HCT116 (cell line): Measurements from ENCODE around the gene IMMP2L. TPM values are rescaled to one million over a fixed set of nuclear protein-coding genes. Genes with fewer than 3 reads are reported as not detected.

ENCODE experiments used
- ATAC-seq: fragments of 200-7000 bp; cut with Tn5 transposase; 2 replicates; pipeline ENCODE4 v1.9.1; 2020; ENCODE audit warnings: mild to moderate bottlenecking, moderate library complexity
- BruUV-seq: library from RNA; stranded (reverse); fragments of 400-500 nt; replicated peaks from 2 replicates; lab custom pipeline; 2021; lab: Mats Ljungman, UMichigan
- CTCF ChIA-PET: fragments of 300-600 bp; sonication (Branson Sonifier 250); formaldehyde crosslinking; loops from one replicate; lab custom pipeline; 2021; ENCODE audit warnings: antibody characterized with exemption; lab: Charles Lee
- POLR2A ChIA-PET: fragments of 300-600, 350-600 bp; sonication (Branson Sonifier 250); formaldehyde crosslinking; loops from one replicate; lab custom pipeline; 2021; ENCODE audit warnings: antibody characterized with exemption; lab: Charles Lee
- RAD21 ChIA-PET, 2 experiments: fragments of 300-600 bp; sonication (Branson Sonifier 250); formaldehyde crosslinking; loops; one replicate each; lab custom pipeline; 2023; ENCODE audit warnings: low total read pairs in 2 of 2; ENCODE audit not compliant: uncharacterized antibody in 2 of 2, unreplicated experiment in 2 of 2, low non-redundant PET in 1 of 2; lab: Charles Lee
- DNase-seq: peaks from one replicate; pipeline ENCODE4 v3.0.0-alpha.2; 2010; ENCODE audit warnings: low read depth, low spot score
- H2AFZ ChIP-seq: fragments of 200-600 bp; shearing (Covaris generic), sonication (generic); 2 replicates; pipeline ENCODE4 v1.6.1; 2017; ENCODE audit warnings: low read depth, mixed run types, mixed read lengths, antibody characterized with exemption, low read length; ENCODE audit not compliant: poor library complexity, severe bottlenecking
- H3K27ac ChIP-seq: 2 replicates; pipeline ENCODE4 v1.5.1; 2012; ENCODE audit warnings: low read depth, low read length
- H3K27me3 ChIP-seq: fragments of 200-600 bp; sonication (generic); 2 replicates; pipeline ENCODE4 v1.6.1; 2016; ENCODE audit warnings: mixed run types, low read length, mixed read lengths; ENCODE audit not compliant: insufficient read depth
- H3K36me3 ChIP-seq, 2 experiments: fragments of 200-500 bp in 1 of 2; fragments of 200-600 bp in 1 of 2; sonication (Bioruptor generic) in 1 of 2; sonication (generic) in 1 of 2; 2 replicates each; pipeline versions ENCODE4 v1.5.1 to v1.6.1; 2014 to 2016; ENCODE audit warnings: low read length in 2 of 2, inconsistent platforms in 1 of 2, mixed read lengths in 1 of 2, mixed run types in 1 of 2; ENCODE audit not compliant: insufficient read depth in 2 of 2, control insufficient read depth in 1 of 2
- H3K4me1 ChIP-seq, 2 experiments: fragments of 200-600 bp in 1 of 2; sonication (generic) in 1 of 2; 2 replicates each; pipeline versions ENCODE4 v1.5.1 to v1.6.1; 2012 to 2017; ENCODE audit warnings: low read length in 2 of 2, inconsistent platforms in 1 of 2, mild to moderate bottlenecking in 1 of 2, mixed read lengths in 1 of 2, mixed run types in 1 of 2, moderate library complexity in 1 of 2; ENCODE audit not compliant: insufficient read depth in 2 of 2, control insufficient read depth in 1 of 2
- H3K4me2 ChIP-seq: fragments of 200-600 bp; sonication (generic); 2 replicates; pipeline ENCODE4 v1.6.1; 2017; ENCODE audit warnings: mixed run types, low read length, mixed read lengths
- H3K4me3 ChIP-seq, 2 experiments: fragments of 200-600 bp in 1 of 2; sonication (generic) in 1 of 2; replicated peaks in 1 of 2; 2 replicates each; pipeline ENCODE4 v1.5.1; 2011 to 2016; ENCODE audit warnings: low read length in 2 of 2, control low read depth in 1 of 2, low read depth in 1 of 2, mild to moderate bottlenecking in 1 of 2, mixed read lengths in 1 of 2, mixed run types in 1 of 2
- H3K79me2 ChIP-seq: fragments of 200-600 bp; sonication (generic); 2 replicates; pipeline ENCODE4 v1.6.1; 2017; ENCODE audit warnings: mild to moderate bottlenecking, mixed run types, low read length, moderate library complexity, mixed read lengths; ENCODE audit not compliant: insufficient read depth
- H3K9ac ChIP-seq: fragments of 200-600 bp; sonication (generic); 2 replicates; pipeline ENCODE4 v1.6.1; 2016; ENCODE audit warnings: low read length, mixed read lengths
- H3K9me2 ChIP-seq: fragments of 200-600 bp; sonication (generic), shearing (Covaris generic); 2 replicates; pipeline ENCODE4 v1.6.1; 2017; ENCODE audit warnings: mixed run types, mild to moderate bottlenecking, moderate library complexity; ENCODE audit not compliant: insufficient read depth
- H3K9me3 ChIP-seq, 2 experiments: fragments of 200-500 bp in 1 of 2; fragments of 200-600 bp in 1 of 2; sonication (Bioruptor generic) in 1 of 2; sonication (generic) in 1 of 2; 2 replicates each; pipeline ENCODE4 v1.6.1; 2014 to 2017; ENCODE audit warnings: low read length in 2 of 2, mixed read lengths in 2 of 2, inconsistent platforms in 1 of 2, low read depth in 1 of 2, mild to moderate bottlenecking in 1 of 2, mixed run types in 1 of 2, moderate library complexity in 1 of 2; ENCODE audit not compliant: control insufficient read depth in 1 of 2, insufficient read depth in 1 of 2
- H4K20me1 ChIP-seq: fragments of 200-600 bp; sonication (generic), shearing (Covaris generic); 2 replicates; pipeline ENCODE4 v1.6.1; 2017; ENCODE audit warnings: mixed run types, mild to moderate bottlenecking, moderate library complexity; ENCODE audit not compliant: insufficient read depth
- ATF3 ChIP-seq: IDR thresholded peaks from 2 replicates; pipeline ENCODE4 v1.6.1; 2012
- CBX3 ChIP-seq: IDR thresholded peaks from 2 replicates; pipeline ENCODE4 v1.6.1; 2012; ENCODE audit warnings: low read depth
- EGR1 ChIP-seq: IDR thresholded peaks from 2 replicates; pipeline ENCODE4 v1.6.1; 2012; ENCODE audit warnings: low read depth
- ELF1 ChIP-seq: IDR thresholded peaks from 2 replicates; pipeline ENCODE4 v1.6.1; 2012; ENCODE audit warnings: low read depth, borderline replicate concordance
- EZH2 ChIP-seq: fragments of 200-600 bp; sonication (generic); IDR thresholded peaks from 2 replicates; pipeline ENCODE4 v1.6.1; 2017; ENCODE audit warnings: antibody characterized with exemption, mixed run types
- FOSL1 ChIP-seq: IDR thresholded peaks from 2 replicates; pipeline ENCODE4 v1.6.1; 2012; ENCODE audit warnings: low read depth
- POLR2A ChIP-seq: IDR thresholded peaks from 2 replicates; pipeline ENCODE4 v1.7.0; 2011; ENCODE audit warnings: borderline replicate concordance; ENCODE audit not compliant: insufficient read depth, insufficient read length; ENCODE audit errors: extremely low read depth
- POLR2AphosphoS5 ChIP-seq: IDR thresholded peaks from 2 replicates; pipeline ENCODE4 v1.6.1; 2011; ENCODE audit warnings: mild to moderate bottlenecking, low read depth, low read length, moderate library complexity
- SRF ChIP-seq: IDR thresholded peaks from 2 replicates; pipeline ENCODE4 v1.6.1; 2012; ENCODE audit warnings: low read depth
- TCF7L2 ChIP-seq: IDR thresholded peaks from 2 replicates; pipeline ENCODE4 v1.7.0; 2011; ENCODE audit warnings: borderline replicate concordance, inconsistent platforms; ENCODE audit not compliant: insufficient read depth, insufficient read length; ENCODE audit errors: extremely low read depth
- YY1 ChIP-seq: IDR thresholded peaks from 2 replicates; pipeline ENCODE4 v1.6.1; 2011; ENCODE audit warnings: low read length, low read depth, moderate library complexity, mild to moderate bottlenecking; ENCODE audit not compliant: insufficient replicate concordance; ENCODE audit errors: extremely low read depth
- ZBTB33 ChIP-seq: IDR thresholded peaks from 2 replicates; pipeline ENCODE4 v1.6.1; 2011; ENCODE audit warnings: mild to moderate bottlenecking, low read length, moderate library complexity; ENCODE audit not compliant: insufficient replicate concordance; ENCODE audit errors: extremely low read depth
- ZFX ChIP-seq: fragments of 450-650 bp; IDR thresholded peaks from 2 replicates; pipeline ENCODE4 v1.6.1; 2017
- intact Hi-C: fragments of 100-400 bp; cut with micrococcal nuclease; formaldehyde crosslinking; loops from 2 replicates; pipeline ENCODE4 v1.10.0; 2022
- total RNA-seq: library from RNA; stranded (reverse); gene quantifications from one replicate; pipeline ENCODE4 v1.2.1, GENCODE V29; 2021; ENCODE audit not compliant: unreplicated experiment
- TF ChIP-seq, protein P1 (sequence below): IDR thresholded peaks from 2 replicates; pipeline ENCODE4 v1.6.1; 2012

Gene IMMP2L
- total RNA-seq, 1 experiment from 2014 or later: 21.1 TPM

- no peak overlapping the region for H3K4me3 ChIP-seq
- no peaks in the 10 kb centered on the region for H3K27me3 ChIP-seq
- H3K27ac ChIP-seq: no peak overlapping the region
- no TSS peak for BruUV-seq
- ChIA-PET CTCF (no interaction called here), RAD21 (no interaction called here), POLR2A (no interaction called here)
- H3K4me2 ChIP-seq: no peak overlapping the region
- H2AFZ ChIP-seq: no peak overlapping the region
- no peaks in the 10 kb centered on the region for H4K20me1 ChIP-seq
- intact Hi-C loops: no loop called here
- no peak for DNase-seq
- no peaks in the 10 kb centered on the region for H3K36me3 ChIP-seq
- no peaks in the 10 kb centered on the region for H3K4me1 ChIP-seq
- H3K9me3 ChIP-seq: no peaks in the 10 kb centered on the region
- no peaks in the 10 kb centered on the region for H3K79me2 ChIP-seq
- H3K9me2 ChIP-seq: no peaks in the 10 kb centered on the region
- no peak for TF ChIP-seq YY1
- no peak for TF ChIP-seq ELF1
- no peak for TF ChIP-seq ZBTB33
- TF ChIP-seq POLR2A: no peak
- no peak for TF ChIP-seq EGR1
- no peak for TF ChIP-seq ZFX
- TF ChIP-seq CBX3: no peak
- no peak for TF ChIP-seq POLR2AphosphoS5
- no peak for TF ChIP-seq TCF7L2
- TF ChIP-seq FOSL1: no peak
- TF ChIP-seq ATF3: no peak
- no peak for TF ChIP-seq SRF
- TF ChIP-seq EZH2: no peak
- TF ChIP-seq, protein P1, sequence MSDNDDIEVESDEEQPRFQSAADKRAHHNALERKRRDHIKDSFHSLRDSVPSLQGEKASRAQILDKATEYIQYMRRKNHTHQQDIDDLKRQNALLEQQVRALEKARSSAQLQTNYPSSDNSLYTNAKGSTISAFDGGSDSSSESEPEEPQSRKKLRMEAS: no peak
- H3K9ac ChIP-seq: no peak overlapping the region
- no peak for ATAC-seq
Measured at GRCh38 chr7:111029141-111029572, 533.1 kb downstream of the IMMP2L start.
